Mucosa of stomach (tissue), 1 donor: ENCODE measurements around the gene SMARCAL1.
"Not testable (repeated sequence)": the region's sequence is repeated elsewhere in the genome, so short reads cannot be mapped to it uniquely, and the experiment has no call there.

ENCODE experiments used
- H3K27me3 ChIP-seq: one replicate; pipeline ENCODE4 v1.7.0; 2013; ENCODE audit warnings: mild to moderate bottlenecking, low read length; ENCODE audit not compliant: control insufficient read depth, insufficient read depth
- H3K36me3 ChIP-seq: one replicate; pipeline ENCODE4 v1.7.0; 2013; ENCODE audit warnings: low read length; ENCODE audit not compliant: control insufficient read depth, insufficient read depth
- H3K4me1 ChIP-seq: one replicate; pipeline ENCODE4 v1.7.0; 2013; ENCODE audit warnings: mild to moderate bottlenecking, low read length; ENCODE audit not compliant: control insufficient read depth, insufficient read depth
- H3K4me3 ChIP-seq: one replicate; pipeline ENCODE4 v1.7.0; 2013; ENCODE audit warnings: low read length
- H3K9ac ChIP-seq: one replicate; pipeline ENCODE4 v1.7.0; 2013; ENCODE audit warnings: mild to moderate bottlenecking, low read length, moderate library complexity
- H3K9me3 ChIP-seq: one replicate; pipeline ENCODE4 v1.7.0; 2013; ENCODE audit warnings: mild to moderate bottlenecking, low read length, moderate library complexity; ENCODE audit not compliant: control insufficient read depth
- donor health status: Pancreatic carcinoma.

The SMARCAL1 gene

GRCh38 chr2:216518566-216519119, 106.4 kb downstream of the SMARCAL1 start:
- H3K9ac ChIP-seq, H3K36me3 ChIP-seq, H3K4me3 ChIP-seq, H3K4me1 ChIP-seq, H3K9me3 ChIP-seq, H3K27me3 ChIP-seq: not testable (repeated sequence)

DNA sequence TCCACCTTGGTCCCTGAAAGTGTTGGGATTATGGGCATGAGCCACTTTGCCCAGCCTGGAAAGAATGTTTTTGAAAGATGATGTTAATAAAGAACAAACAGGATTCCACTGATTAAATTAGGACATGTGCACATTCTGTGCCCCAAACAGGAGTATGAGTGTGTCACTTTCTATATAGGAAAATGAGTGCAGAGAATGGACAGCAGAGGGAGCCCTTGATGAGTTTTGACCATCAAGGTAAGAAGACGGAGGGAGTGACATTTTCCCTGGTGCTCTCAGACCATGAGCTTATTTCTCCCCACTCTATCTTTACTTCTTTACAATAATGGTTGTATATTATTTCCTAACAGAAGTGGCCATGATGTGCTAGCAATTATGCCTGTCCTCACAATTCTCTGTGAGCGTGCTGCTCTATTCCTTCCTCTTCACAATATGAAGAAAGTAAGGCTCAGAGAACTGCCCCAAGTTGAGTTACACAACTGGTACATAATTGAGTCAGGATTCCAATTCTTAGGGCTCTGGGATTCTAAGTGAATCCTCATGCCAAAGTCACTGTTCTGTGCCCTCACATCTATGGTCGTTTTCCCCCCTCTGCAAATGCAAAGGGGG, 107.0 kb downstream of the SMARCAL1 start:
- H3K36me3 ChIP-seq = no peaks in the 10 kb centered on the region
- no peaks in the 10 kb centered on the region for H3K27me3 ChIP-seq
- no peaks in the 10 kb centered on the region for H3K9me3 ChIP-seq
- H3K4me3 ChIP-seq = no peak overlapping the region
- no peak overlapping the region for H3K9ac ChIP-seq
- no peaks in the 10 kb centered on the region for H3K4me1 ChIP-seq

DNA sequence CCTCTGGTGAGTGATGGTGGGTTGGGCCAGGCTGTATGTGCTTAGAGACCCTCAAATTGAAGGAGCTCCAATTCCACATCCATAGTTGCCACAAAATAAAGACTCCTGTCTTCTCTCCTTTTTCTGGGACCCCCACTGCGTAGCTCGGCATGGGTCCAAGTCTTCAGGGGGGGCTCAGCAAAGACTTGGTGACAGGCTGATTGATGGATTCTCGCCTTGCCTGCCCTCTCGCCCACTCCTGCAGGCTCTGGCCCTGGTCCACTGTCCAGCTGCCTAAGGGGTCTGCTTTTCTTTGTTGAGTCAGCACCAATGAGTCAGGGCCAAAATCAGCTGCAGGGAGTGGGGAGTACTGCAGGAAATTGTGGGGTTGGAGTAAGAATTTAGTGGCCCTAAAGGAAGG, 107.8 kb downstream of the SMARCAL1 start:
- H3K36me3 ChIP-seq = no peaks in the 10 kb centered on the region
- H3K4me1 ChIP-seq = no peaks in the 10 kb centered on the region
- no peak overlapping the region for H3K4me3 ChIP-seq
- no peaks in the 10 kb centered on the region for H3K9me3 ChIP-seq
- H3K27me3 ChIP-seq = no peaks in the 10 kb centered on the region
- no peak overlapping the region for H3K9ac ChIP-seq

DNA sequence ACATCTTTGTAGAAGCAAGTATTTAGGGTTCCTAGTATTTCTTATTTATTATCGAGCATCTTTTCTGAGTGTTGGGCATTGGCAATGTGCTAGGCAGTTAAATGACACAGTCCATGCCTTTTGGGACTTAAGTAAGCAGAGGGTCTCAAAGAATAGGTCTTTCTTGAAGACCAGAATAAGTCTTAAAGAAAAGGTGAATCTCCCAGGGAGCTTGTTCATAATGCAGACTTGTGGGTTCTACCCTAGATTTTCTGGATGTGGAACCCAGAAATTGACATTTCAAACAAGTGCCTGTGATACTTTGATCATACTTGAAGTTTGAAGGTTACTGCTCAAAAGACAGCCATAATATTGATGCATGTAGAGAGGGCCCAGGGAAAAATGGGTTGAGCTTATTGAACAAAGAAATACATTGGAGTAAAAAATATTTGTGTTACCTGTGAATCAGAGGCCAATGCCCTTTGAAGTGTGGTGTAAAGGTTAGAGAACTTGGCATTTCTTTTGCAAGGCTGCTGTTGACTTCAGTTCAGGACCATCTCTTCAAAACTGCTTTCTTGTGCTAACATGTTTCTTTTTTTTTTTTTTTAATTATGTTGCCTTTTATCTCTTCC, 110.7 kb downstream of the SMARCAL1 start:
- no peaks in the 10 kb centered on the region for H3K9me3 ChIP-seq
- no peaks in the 10 kb centered on the region for H3K27me3 ChIP-seq
- no peaks in the 10 kb centered on the region for H3K36me3 ChIP-seq
- no peak overlapping the region for H3K4me3 ChIP-seq
- no peak overlapping the region for H3K9ac ChIP-seq
- H3K4me1 ChIP-seq = no peaks in the 10 kb centered on the region

DNA sequence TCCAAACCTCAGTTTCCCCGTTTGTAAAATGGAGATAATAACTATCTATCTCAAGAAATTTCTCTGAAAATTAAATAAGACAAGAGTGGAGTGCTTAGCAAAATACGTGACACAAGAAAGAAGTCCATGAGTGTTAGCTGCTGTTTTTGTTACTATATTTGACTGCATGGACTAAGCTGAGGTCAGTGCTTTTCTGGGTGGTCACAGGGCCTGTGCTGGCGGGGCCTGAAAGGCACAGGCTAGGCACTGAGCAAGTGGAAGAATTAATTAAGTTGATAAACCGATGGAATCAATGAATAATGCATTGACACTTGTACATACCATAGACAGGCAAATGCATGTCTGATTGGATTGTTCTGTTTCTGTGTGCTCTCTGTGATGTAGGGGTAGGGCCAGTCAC, 113.7 kb downstream of the SMARCAL1 start:
- no peaks in the 10 kb centered on the region for H3K4me1 ChIP-seq
- H3K4me3 ChIP-seq = no peak overlapping the region
- H3K27me3 ChIP-seq = no peaks in the 10 kb centered on the region
- H3K9me3 ChIP-seq = no peaks in the 10 kb centered on the region
- H3K36me3 ChIP-seq = no peaks in the 10 kb centered on the region
- H3K9ac ChIP-seq = no peak overlapping the region

DNA sequence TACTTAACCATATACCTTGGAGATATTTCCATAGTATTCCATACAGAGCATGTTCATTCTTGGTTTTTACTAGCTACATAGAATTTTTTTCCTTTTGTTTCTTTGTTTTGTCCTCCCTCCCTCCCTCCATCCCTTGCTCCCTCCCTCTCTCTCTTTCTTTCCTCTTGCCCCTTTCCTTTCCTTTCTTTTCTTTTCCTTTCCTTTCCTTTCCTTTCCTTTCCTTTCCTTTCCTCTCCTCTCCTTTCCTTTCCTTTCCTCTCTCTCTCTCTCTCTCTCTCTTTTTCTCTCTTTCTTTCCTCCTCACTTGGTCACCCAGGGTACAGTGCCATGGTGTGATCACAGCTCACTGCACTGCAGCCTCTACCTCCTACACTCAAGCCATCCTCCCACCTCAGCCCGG, 114.7 kb downstream of the SMARCAL1 start:
- H3K9me3 ChIP-seq = no peaks in the 10 kb centered on the region

DNA sequence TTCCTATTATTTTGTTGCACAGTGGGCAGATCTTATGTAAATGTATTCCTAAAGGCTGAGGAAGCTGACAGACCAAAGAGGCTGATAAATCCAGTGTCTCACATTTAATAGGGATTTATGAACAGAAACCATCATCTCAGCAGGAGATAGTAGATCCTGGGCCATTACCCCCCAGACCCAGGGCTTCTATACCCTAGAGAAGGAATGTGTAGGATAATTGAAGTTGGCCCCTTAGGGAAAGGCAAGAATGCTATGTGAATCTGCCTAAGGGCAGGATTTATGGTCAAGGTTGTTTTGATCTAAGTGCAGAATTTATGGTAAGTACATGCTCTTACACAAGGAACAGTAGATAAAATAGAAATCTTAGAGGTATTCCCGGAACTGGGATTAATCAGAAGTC, 115.3 kb downstream of the SMARCAL1 start:
- Histone ChIP-seq H3K9me3 (no peaks in the 10 kb centered on the region), H3K27me3 (no peaks in the 10 kb centered on the region), H3K4me3 (no peak overlapping the region), H3K4me1 (no peaks in the 10 kb centered on the region), H3K36me3 (no peaks in the 10 kb centered on the region), H3K9ac (no peak overlapping the region)

More for the DNA sequence above, 114.7 kb downstream of the SMARCAL1 start:
- Histone ChIP-seq H3K27me3 (no peaks in the 10 kb centered on the region), H3K4me3 (no peak overlapping the region), H3K36me3 (no peaks in the 10 kb centered on the region), H3K9ac (no peak overlapping the region), H3K4me1 (no peaks in the 10 kb centered on the region)

DNA sequence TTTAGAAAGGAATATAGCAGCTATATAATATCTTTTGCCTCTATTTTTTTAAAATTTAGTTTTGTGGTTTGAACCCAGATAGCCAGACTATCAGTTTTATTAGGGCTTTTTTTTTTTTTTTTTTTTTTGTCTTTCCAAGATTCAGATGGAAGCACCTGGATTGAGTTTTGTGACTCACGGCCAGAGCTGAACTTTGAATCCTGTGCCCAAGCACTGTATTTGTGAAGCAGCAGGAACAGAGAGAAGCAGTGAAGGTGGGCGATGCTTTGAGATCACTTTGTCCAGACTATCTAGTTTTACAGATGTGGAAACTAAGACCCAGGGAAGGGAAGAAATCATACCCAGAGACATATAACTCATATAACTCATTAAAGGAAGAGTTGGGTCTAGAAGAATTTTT, 120.3 kb downstream of the SMARCAL1 start:
- H3K9ac ChIP-seq = no peak overlapping the region
- no peaks in the 10 kb centered on the region for H3K9me3 ChIP-seq
- no peaks in the 10 kb centered on the region for H3K27me3 ChIP-seq
- no peaks in the 10 kb centered on the region for H3K36me3 ChIP-seq
- no peak overlapping the region for H3K4me3 ChIP-seq
- H3K4me1 ChIP-seq = peaks cover 6% of the 10 kb centered on the region
